Suprapubic skin (tissue), 4 donors: ENCODE results near the gene SETD1A.

Experiments used
- CTCF ChIP-seq, 2 donors: fragments of 200-600 bp in 1 of 2; fragments of 450-650 bp in 1 of 2; sonication (generic) in 1 of 2; IDR thresholded peaks; one replicate each; pipeline ENCODE4 v1.5.1; 2016 to 2019; ENCODE audit warnings: antibody characterized with exemption in 2 of 2, mild to moderate bottlenecking in 1 of 2, moderate library complexity in 1 of 2
- EP300 ChIP-seq: sonication (generic); formaldehyde crosslinking; IDR thresholded peaks from one replicate; pipeline ENCODE4 v1.6.1; 2017; ENCODE audit warnings: antibody characterized with exemption
- POLR2A ChIP-seq, 2 donors: fragments of 450-650 bp; IDR thresholded peaks; one replicate each; pipeline ENCODE4 v1.6.1; 2017; ENCODE audit warnings: antibody characterized with exemption in 2 of 2, mild to moderate bottlenecking in 2 of 2, moderate library complexity in 2 of 2
- POLR2AphosphoS5 ChIP-seq, 3 donors: sonication (generic); formaldehyde crosslinking; IDR thresholded peaks; one replicate each; pipeline ENCODE4 v1.6.1; 2017; ENCODE audit warnings: antibody characterized with exemption in 3 of 3

GRCh38 chr16:30976486-30976885 is 18.9 kb downstream of the SETD1A start:
- TF ChIP-seq CTCF (IDR thresholded peaks at IDR 0.05) (no peak), EP300 (no peak), POLR2A (IDR thresholded peaks at IDR 0.05) (no peak), POLR2AphosphoS5 (IDR thresholded peaks at IDR 0.05) (no peak)
